ENCODE measurements around the gene UBE2QL1. TPM values are rescaled to one million over a fixed set of nuclear protein-coding genes. Genes with fewer than 3 reads are reported as not detected.
"Not testable (repeated sequence)": the region's sequence is repeated elsewhere in the genome, so short reads cannot be mapped to it uniquely, and the experiment has no call there.

Gene UBE2QL1
- polyA plus RNA-seq, 1 experiment = not detected

DNA sequence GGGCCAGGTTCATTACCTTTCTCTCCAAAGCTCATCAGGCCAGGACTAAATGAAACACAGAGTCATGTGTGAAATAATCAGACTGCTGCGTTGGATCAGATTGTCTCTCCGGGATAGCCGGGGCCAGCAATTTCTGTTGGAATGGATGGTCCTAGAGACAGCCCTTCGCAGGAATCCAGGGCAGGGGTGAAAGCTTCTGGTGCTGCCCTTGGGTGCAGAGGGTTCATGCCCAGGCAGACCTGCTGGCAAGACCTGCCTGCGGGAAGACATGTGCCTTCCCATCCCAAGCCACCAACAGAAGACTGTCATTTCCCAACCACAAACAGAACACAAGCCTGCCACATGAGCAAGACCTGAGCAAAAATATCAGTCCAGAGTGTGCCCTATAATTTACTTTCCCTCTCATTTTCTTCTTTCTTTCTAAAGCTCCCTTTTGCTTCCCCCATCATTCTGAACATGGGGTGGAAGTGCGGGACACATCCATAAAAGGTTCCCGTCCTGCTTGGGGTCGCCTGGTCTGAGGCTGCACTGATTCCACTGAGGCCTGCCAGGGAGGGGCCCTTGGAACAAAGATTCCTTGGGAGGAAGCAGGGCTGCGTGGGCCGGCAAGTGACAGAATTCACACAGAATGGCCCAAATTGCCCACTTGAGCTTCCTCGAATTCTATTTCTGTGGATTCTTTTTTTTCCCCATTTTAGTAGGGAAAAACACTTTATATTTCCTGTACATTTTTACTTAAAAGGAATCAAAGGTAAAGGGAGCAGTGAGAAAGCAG is 57.3 kb downstream of the UBE2QL1 start:
- TF ChIP-seq, protein P1, sequence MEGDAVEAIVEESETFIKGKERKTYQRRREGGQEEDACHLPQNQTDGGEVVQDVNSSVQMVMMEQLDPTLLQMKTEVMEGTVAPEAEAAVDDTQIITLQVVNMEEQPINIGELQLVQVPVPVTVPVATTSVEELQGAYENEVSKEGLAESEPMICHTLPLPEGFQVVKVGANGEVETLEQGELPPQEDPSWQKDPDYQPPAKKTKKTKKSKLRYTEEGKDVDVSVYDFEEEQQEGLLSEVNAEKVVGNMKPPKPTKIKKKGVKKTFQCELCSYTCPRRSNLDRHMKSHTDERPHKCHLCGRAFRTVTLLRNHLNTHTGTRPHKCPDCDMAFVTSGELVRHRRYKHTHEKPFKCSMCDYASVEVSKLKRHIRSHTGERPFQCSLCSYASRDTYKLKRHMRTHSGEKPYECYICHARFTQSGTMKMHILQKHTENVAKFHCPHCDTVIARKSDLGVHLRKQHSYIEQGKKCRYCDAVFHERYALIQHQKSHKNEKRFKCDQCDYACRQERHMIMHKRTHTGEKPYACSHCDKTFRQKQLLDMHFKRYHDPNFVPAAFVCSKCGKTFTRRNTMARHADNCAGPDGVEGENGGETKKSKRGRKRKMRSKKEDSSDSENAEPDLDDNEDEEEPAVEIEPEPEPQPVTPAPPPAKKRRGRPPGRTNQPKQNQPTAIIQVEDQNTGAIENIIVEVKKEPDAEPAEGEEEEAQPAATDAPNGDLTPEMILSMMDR (IDR thresholded peaks at IDR 0.05; ENCODE audit: low read depth, low read length) = no peak
- Histone ChIP-seq H3K9me3 (ENCODE audit: control insufficient read depth, insufficient read depth, low read length) (peaks cover 21% of the 10 kb centered on the region), H3K27me3 (ENCODE audit: control insufficient read depth, insufficient read depth, low read length) (no peaks in the 10 kb centered on the region), H3K4me3 (ENCODE audit: low read depth, low read length) (no peak overlapping the region), H3K27ac (ENCODE audit: low read depth, low read length) (no peak overlapping the region)
- POLR2A ChIA-PET = no interaction called here
- CTCF ChIA-PET = no interaction called here
- no peak for DNase-seq (ENCODE audit: low read depth, low spot score)

DNA sequence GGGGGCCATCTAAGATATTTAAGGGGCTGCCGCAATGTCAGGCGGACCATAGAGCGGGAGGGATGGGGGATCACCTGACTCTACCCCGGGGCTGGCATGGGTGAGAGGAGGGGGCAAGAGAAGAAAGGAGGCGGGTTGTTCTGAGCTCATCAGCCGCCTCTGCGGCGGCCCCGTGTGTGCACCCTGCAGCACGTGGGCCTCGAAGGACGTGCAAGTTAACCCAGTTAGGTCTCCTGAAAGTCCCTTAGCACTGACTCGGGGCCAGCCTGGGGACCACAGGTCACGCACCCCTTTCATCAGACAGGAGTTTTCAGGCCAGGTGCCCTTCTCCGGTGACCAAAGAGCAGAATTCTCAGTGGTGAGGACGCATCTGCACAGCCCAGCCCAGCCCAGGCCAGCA is 58.0 kb downstream of the UBE2QL1 start:
- CTCF ChIA-PET = no interaction called here
- Histone ChIP-seq H3K27me3 (ENCODE audit: control insufficient read depth, insufficient read depth, low read length) (no peaks in the 10 kb centered on the region), H3K4me3 (ENCODE audit: low read depth, low read length) (no peak overlapping the region), H3K9me3 (ENCODE audit: control insufficient read depth, insufficient read depth, low read length) (peaks cover 21% of the 10 kb centered on the region), H3K27ac (ENCODE audit: low read depth, low read length) (no peak overlapping the region)
- TF ChIP-seq, protein P1 (IDR thresholded peaks at IDR 0.05; ENCODE audit: low read depth, low read length) = no peak
- POLR2A ChIA-PET = no interaction called here
- DNase-seq (ENCODE audit: low read depth, low spot score) = no peak

DNA sequence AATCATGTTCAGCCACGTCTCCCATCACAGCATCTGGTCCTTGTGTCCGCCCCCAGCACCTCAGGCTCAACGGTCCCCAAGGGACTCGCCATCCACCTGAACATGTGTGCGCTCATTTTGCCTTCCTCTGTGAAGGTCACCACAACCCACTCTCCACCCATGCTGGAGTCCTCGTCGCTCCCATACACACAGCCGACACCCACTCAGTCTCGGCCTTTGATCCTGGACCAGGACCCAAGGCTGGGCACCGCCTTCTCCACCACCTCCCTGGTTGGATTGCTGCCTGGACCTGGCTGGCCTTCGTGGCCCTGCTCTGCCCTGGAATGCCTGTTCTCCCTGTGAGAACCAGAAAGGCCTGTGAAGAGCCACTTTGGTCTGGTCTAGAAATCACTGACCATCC is 60.3 kb downstream of the UBE2QL1 start:
- Histone ChIP-seq H3K27ac (ENCODE audit: low read depth, low read length) (no peak overlapping the region), H3K4me3 (ENCODE audit: low read depth, low read length) (no peak overlapping the region), H3K27me3 (ENCODE audit: control insufficient read depth, insufficient read depth, low read length) (no peaks in the 10 kb centered on the region), H3K9me3 (ENCODE audit: control insufficient read depth, insufficient read depth, low read length) (peaks cover 21% of the 10 kb centered on the region)
- TF ChIP-seq, protein P1 (IDR thresholded peaks at IDR 0.05; ENCODE audit: low read depth, low read length) = no peak
- POLR2A ChIA-PET = interaction anchor here (0.9 kb wide), 1 partner anchor 235 kb away, joined by 5 read pairs; no protein-coding TSS in a partner anchor
- CTCF ChIA-PET = no interaction called here
- DNase-seq (ENCODE audit: low read depth, low spot score) = no peak

DNA sequence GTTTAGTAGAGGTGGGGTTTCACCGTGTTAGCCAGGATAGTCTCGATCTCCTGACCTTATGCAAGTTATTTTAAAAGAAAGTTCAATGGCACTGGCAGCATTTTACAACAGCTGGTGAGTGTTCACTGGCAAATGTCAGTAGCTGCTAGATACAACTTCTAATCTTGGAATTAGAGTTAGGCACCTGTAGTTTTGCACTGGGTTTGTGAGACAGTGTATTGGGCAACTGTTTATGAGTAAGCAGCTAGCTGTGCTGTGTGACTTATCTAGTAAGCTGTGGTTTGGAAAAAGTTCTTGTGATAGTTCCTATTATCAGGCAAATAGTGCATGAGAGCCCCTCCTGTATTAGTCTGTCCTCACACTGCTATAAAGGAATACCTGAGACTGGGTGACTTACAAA is 61.5 kb downstream of the UBE2QL1 start:
- CTCF ChIA-PET = no interaction called here
- TF ChIP-seq, protein P1 (IDR thresholded peaks at IDR 0.05; ENCODE audit: low read depth, low read length) = no peak
- Histone ChIP-seq H3K27me3 (ENCODE audit: control insufficient read depth, insufficient read depth, low read length) (no peaks in the 10 kb centered on the region), H3K27ac (ENCODE audit: low read depth, low read length) (no peak overlapping the region), H3K4me3 (ENCODE audit: low read depth, low read length) (no peak overlapping the region), H3K9me3 (ENCODE audit: control insufficient read depth, insufficient read depth, low read length) (peaks cover 21% of the 10 kb centered on the region)
- no peak for DNase-seq (ENCODE audit: low read depth, low spot score)
- POLR2A ChIA-PET = no interaction called here

DNA sequence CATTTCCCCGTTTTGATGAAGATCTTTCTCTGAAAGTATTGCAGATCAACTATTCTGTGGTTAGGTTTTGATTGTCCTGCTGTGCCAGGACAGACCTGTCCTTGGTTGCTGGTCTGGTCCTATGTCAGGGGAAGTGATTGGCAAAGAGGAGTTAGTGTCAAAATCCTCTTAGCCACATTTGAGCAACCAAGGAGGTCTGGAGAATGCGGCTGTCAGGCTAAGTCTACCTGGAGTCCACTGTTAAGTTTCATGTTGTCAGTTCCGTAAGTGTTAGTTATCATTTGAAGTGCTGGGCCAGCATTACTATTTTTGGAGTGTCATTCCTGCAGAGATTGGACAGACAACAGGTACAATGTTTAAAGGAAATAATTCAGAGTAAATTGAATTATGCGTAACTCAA is 62.3 kb downstream of the UBE2QL1 start:
- ChIA-PET CTCF (no interaction called here), POLR2A (no interaction called here)
- Histone ChIP-seq H3K9me3 (ENCODE audit: control insufficient read depth, insufficient read depth, low read length) (peaks cover 21% of the 10 kb centered on the region), H3K4me3 (ENCODE audit: low read depth, low read length) (no peak overlapping the region), H3K27me3 (ENCODE audit: control insufficient read depth, insufficient read depth, low read length) (no peaks in the 10 kb centered on the region), H3K27ac (ENCODE audit: low read depth, low read length) (no peak overlapping the region)
- TF ChIP-seq, protein P1 (IDR thresholded peaks at IDR 0.05; ENCODE audit: low read depth, low read length) = no peak
- no peak for DNase-seq (ENCODE audit: low read depth, low spot score)

DNA sequence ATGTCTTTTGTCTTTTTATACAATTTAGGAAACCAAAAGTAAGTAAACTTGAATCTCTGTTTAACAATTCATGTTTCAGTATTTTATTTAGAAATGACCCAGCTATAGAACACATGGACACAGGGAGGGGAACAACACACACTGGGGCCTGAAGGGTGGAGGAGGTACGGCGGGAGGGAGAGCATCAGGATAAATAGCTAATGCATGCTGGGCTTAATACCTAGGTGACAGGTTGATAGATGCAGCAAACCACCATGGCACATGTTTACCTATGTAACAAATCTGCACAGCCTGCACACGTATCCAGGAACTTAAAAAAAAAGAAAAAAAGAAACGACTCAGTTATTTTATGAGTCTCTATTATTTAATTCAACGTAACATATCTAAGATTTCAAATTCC is 67.2 kb downstream of the UBE2QL1 start:
- H3K4me3 ChIP-seq (ENCODE audit: low read depth, low read length); H3K27me3 ChIP-seq (ENCODE audit: control insufficient read depth, insufficient read depth, low read length); POLR2A ChIA-PET; DNase-seq (ENCODE audit: low read depth, low spot score); H3K9me3 ChIP-seq (ENCODE audit: control insufficient read depth, insufficient read depth, low read length); H3K27ac ChIP-seq (ENCODE audit: low read depth, low read length); CTCF ChIA-PET: not testable (repeated sequence)
